Measurements from ENCODE around the gene LARP1B.
"Not testable (repeated sequence)": the region's sequence is repeated elsewhere in the genome, so short reads cannot be mapped to it uniquely, and the experiment has no call there.

LARP1B gene

DNA sequence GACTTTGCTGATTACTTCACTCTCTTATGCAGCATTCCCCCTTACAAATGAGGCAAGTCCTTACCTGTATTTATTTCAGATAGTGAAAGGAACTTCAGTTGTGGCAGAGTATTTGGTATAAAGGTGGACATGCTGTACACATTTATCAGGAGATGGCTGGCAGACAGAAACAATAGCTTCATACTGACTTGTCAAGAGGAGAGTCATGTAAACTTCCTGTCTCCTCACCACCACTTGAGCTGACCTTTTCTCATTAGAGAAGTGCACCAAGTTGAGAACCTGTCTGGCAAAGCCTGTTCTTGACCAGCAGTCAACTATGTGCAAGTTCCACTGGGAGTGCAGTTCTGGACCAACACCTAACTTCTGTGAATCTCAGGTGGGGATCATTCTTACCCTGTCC is 80.8 kb downstream of the LARP1B start:
- no peak for DNase-seq

DNA sequence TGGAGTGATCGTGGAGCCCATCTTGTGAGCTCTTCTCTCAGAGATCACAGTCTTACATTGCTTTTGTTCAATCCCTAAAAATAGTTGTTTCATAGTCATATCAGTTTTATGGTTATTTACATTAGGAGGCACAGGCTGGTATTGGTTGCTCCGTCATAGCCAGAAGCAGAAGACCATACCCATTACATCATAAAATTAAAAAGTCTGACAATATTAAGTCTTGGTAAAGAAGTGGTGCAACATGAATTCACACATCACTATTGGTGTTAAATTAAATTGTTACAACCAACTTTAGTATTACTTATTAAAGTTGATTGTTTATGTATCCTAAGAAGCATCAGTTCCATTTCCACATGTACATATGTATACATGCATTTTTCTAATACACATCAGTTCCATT is 84.6 kb downstream of the LARP1B start:
- DNase-seq = no peak

DNA sequence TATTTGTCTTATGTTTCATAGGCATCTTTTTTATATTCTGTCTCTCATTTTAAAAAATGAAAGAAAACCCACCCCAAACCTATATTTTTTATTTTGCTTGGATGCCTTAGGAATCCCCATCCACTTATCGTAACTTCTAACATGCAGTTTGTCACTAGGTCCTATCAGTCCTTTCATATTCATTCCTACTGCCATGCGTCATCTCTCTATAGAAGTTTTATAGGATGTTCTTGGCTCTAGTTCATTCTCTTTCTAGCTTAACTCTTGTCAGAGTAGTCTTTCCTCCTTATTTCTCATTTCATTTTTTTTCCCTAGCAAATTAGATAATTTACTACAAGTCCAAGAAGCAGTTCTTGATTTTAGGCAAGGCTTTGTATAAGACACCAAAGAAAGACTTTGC is 92.7 kb downstream of the LARP1B start:
- no peak for DNase-seq

DNA sequence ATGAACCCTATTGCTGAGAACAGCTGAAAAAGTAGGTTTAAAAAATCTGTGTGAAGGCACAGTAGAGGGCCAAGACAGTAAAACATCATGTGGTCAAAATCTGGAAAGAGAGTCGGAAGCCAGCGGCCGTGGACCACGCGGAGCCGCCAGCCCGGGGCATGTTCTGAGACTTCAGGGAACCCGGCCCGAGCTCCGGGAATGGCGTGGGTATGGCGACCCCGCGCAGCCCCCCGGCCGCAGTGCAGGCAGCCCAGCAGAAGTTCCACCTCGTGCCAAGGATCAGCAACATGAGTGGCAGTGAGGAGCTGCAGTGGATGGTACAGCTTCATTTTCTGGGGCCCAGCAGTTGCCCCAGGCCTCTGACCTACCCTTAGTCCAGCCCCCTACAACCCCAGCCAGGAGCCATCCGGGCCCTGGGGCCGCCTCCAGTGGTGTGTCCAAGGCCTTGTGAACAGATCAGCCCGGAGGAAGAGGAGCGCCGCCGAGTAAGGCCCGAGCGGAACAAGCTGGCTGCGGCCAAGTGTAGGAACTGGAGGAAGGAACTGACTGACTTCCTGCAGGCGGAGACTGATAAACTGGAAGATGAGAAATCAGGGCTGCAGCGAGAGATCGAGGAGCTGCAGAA is 94.2 kb downstream of the LARP1B start:
- no peak for DNase-seq

DNA sequence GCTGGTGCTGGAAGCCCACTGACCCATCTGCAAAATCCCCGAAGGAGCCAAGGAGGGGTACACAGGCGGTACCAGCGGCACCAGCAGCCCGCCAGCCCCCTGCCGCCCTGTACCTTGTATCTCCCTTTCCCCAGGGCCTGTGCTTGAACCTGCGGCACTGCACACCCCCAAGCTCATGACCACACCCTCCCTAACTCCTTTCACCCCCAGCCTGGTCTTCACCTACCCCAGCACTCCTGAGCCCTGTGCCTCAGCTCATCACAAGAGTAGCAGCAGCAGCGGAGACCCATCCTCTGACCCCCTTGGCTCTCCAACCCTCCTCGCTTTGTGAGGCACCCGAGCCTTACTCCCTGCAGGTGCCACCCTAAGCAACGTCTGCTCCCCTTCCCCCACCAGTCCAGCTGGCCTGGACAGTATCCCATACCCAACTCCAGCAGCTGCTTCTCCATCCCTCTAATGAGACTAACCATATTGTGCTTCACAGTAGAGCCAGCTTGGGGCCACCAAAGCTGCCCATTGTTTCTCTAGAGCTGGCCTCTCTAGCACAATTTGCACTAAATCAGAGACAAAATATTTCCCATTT is 94.9 kb downstream of the LARP1B start:
- DNase-seq = no peak

- not testable (repeated sequence) for DNase-seq
Measured at GRCh38 chr4:128156472-128156871, 95.4 kb downstream of the LARP1B start.

DNA sequence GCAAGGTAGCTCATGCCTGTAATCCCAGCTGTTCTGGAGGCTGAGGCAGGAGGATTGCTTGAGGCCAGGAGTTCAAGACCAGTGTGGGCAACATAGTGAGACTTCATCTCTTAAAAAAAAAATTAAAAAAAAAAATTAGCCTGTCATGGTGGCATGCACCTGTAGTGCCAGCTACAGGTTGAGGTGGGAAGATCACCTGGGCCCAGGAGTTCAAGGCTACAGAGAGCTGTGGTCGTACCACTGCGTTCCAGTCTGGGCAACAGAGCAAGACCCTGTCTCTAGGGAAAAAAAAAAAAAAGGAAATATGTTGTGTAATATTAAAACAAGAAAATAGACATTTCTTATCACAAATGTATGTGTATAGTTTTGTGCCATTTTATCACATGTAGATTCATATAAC is 97.8 kb downstream of the LARP1B start:
- DNase-seq = no peak

DNA sequence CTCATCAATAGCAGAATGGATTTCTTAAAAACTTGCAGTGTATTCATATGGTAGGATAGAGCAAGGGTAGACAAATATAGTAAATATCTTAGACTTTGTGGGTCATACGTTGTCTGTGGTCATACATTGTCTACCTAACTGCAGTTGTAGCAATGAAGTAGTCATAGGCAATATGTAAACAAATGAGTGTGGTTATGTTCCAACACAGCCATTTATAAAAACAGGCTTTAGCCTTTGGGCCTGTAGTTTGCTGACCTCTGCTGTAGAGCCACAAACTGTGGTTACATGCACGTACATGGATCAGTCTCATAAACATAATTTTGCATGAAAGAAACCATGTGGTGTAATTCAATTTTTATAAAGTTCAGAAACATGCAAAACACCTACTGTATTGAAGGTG is 98.9 kb downstream of the LARP1B start:
- no peak for DNase-seq

- DNase-seq = no peak
Measured at GRCh38 chr4:128161138-128161537, 100.0 kb downstream of the LARP1B start.

DNA sequence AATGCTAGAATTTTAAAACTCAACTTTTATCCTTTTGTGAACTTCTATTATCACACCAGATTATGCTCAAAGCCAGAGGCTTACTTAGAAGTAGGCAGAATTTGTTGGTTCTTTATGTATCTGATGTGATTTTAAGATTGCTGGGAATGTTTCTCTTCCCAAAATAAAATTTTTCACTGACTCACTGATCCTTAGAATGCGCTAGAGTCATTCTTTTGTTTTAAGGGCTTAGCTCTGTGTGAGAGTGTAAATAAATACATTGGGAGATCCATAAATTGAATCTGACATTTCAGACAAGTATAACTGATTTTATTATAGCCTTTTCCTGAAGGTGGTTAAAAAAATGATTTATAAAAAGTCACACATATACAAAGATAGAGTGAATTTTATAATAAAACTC is 101.3 kb downstream of the LARP1B start:
- DNase-seq = no peak

- DNase-seq = no peak
Measured at GRCh38 chr4:128163177-128164117, 102.3 kb downstream of the LARP1B start.

DNA sequence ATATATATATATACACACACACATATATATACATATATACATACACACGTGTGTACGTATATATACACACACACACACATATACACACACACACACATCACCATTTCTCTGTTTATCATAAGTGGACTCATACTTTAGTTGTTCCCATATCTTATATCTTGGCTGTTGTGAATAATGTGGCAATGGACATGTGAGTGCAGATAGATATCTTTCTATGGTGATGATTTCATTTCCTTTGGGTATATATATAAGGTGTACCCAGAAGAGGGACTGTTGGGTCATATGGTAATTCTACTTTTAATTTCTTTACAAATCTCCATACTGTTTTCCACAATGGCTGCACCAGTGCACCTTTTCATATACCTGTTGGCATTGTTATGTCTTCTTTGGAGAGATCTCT is 105.9 kb downstream of the LARP1B start:
- no peak for DNase-seq

GRCh38 chr4:128168701-128169100 is 107.6 kb downstream of the LARP1B start:
- DNase-seq = no peak

GRCh38 chr4:128169245-128169644 is 108.1 kb downstream of the LARP1B start:
- no peak for DNase-seq

- no peak for DNase-seq
Measured at GRCh38 chr4:128176643-128177042, 115.5 kb downstream of the LARP1B start.

DNA sequence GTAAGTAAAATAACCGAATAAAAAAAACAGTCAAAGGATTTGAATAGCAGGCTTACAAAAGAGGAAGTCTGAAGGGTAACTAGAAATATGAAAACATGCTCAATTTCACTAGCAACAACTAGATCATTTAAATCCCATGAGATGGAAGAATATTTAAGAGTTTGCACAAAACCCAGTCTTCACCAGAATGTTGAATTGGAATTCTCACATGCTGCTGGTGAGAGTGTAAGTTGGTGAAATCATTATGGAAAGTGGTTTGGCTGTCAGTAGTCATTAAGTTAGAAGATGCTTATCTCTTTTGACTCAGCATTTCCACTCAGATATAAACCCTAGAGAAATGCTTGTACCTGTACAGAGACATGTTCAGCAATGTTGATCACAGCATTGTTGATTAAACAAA is 116.4 kb downstream of the LARP1B start:
- DNase-seq = peak; percentile 22

- no peak for DNase-seq
Measured at GRCh38 chr4:128186623-128187022, 125.5 kb downstream of the LARP1B start.

- DNase-seq = peak; percentile 90
Measured at GRCh38 chr4:128191115-128191781, 130.1 kb downstream of the LARP1B start.

DNA sequence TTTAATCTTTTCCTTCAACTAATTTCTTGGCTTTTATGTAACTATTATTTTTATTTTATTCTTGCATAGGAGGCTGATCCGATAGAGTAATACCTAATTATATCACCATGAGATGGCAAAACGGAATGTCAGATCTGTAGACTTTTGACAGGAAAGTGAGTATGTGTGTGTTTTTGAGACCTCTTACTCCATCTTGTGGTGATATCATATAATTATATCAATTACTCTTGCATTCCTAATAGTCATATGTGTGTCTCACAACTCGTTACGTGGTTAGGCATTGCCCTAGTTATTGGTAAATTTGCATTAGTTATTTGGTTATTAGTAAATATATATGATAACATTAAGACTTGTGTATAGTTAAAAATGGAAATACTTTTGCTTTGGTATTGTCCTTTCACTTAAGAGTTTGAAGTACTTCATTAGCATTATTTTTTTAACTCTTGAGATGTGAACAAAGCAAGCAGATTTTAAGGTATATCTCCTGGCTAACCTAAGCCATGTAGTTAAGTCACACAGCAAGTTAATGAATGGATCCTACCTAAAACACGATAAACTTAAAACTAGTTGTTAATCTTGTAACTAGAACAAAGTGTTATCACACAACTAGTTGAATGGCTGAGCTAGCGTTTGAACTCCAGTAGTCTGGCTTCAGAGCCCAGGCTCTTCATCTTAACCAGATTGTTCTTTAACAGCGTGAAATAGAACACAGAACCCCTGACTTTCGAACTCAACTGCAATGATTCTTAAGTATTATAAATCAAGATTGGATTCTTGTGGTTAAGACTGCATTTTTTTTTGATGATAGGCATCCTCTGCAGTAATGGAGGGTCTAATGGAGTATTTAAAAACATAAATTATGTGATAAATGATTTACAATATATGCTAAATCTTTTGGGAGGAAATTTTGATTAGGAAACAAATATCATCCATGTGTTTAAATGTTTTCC is 159.4 kb downstream of the LARP1B start:
- DNase-seq = peak; percentile 39

- DNase-seq = no peak
Measured at GRCh38 chr4:128221586-128221985, 160.5 kb downstream of the LARP1B start.

DNA sequence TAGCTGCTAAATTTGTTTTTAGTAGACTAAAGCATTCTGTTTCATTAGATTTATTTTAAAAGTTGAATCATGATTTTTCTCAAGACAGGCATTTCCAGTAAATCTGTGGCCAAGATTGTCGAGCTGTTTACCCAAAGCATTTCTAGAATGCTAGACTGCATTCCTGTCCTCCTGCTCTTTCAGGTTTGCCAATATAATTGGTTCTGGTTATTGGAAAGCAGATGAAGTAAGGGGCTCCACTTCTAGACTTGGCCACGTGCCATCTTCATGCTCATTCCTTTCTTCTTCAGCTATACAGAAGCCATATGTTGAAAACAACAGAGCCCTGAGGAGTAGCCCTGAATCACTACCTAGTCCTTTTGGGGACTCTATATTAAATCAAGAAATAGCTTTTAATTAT is 164.0 kb downstream of the LARP1B start:
- peak; percentile 50 for DNase-seq

- DNase-seq = peak; percentile 51
Measured at GRCh38 chr4:128227991-128228571, 167.0 kb downstream of the LARP1B start.

All from eye (tissue), 1 donor.